Peyer's patch (tissue), 4 donors: Measurements from ENCODE around the gene ABLIM2. TPM values are rescaled to one million over a fixed set of nuclear protein-coding genes. Genes with fewer than 3 reads are reported as not detected.
A peak's percentile ranks its signal among the peaks of the same experiment; 100 is the strongest.

Experiments
- DNase-seq, 3 donors: peaks; one replicate each; pipeline ENCODE4 v3.0.0-alpha.2; 2017 to 2019
- H3K27ac ChIP-seq, 4 donors: fragments of 200-600 bp; sonication (generic); one replicate each; pipeline ENCODE4 v1.5.1; 2016 to 2019
- H3K27me3 ChIP-seq, 2 donors: fragments of 200-600 bp; sonication (generic); one replicate each; pipeline ENCODE4 v1.5.1; 2019
- H3K36me3 ChIP-seq, 3 donors: fragments of 200-600 bp; sonication (generic); one replicate each; pipeline ENCODE4 v1.5.1; 2016 to 2019
- H3K4me1 ChIP-seq, 4 donors: fragments of 200-600 bp; sonication (generic); one replicate each; pipeline ENCODE4 v1.5.1; 2016 to 2019
- H3K4me3 ChIP-seq, 4 donors: fragments of 200-600 bp; sonication (generic); 1 replicate in 3 of 4; 2 replicates in 1 of 4; pipeline ENCODE4 v1.5.1; 2016 to 2019; ENCODE audit warnings: mild to moderate bottlenecking in 1 of 4
- H3K9me3 ChIP-seq, 4 donors: fragments of 200-600 bp; sonication (generic); one replicate each; pipeline ENCODE4 v1.5.1; 2016 to 2019; ENCODE audit warnings: mild to moderate bottlenecking in 1 of 4
- POLR2A ChIP-seq, 2 donors: fragments of 450-650 bp; IDR thresholded peaks; one replicate each; pipeline ENCODE4 v1.5.1; 2017; ENCODE audit warnings: antibody characterized with exemption in 2 of 2, mild to moderate bottlenecking in 2 of 2, moderate library complexity in 2 of 2
- total RNA-seq, 4 donors: library from RNA; depleted of rRNA; stranded (reverse); fragments of >200 nt; gene quantifications; one replicate each; pipeline ENCODE4 v1.1.0, GENCODE V29; 2016
- TF ChIP-seq, protein P1 (sequence below), 6 experiments: fragments of 450-650 bp in 4 of 6; fragments of 200-600 bp in 2 of 6; sonication (generic) in 1 of 6; IDR thresholded peaks; one replicate each; pipeline ENCODE4 v1.5.1; 2017 to 2019; ENCODE audit warnings: antibody characterized with exemption in 6 of 6, mild to moderate bottlenecking in 3 of 6, moderate library complexity in 1 of 6

ABLIM2 gene
- total RNA-seq, 4 donors from 2014 or later: 9.0 to 24.2 (median 11.7) TPM

DNA sequence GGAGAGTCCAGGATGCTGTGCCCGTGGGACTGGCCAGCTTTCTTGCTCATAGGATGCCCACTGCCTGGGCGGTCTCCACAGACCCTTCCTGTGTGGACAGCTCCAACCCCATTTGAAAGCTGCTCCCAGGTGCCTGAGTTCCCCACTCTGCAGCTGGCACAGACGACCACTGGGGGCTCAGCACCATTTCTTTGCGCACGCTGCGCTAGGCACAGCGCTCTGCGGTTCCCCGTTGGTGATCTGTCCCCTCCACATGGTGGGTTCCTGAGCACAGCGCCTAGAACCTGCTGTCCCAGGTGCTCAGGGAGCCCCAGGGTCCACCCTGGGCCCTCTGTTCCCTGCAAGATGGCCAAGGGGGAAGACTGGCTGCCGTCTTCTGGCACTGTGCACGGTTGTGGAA, 173.5 kb downstream of the ABLIM2 start:
- no peak for TF ChIP-seq POLR2A (IDR thresholded peaks at IDR 0.05)
- TF ChIP-seq, protein P1, sequence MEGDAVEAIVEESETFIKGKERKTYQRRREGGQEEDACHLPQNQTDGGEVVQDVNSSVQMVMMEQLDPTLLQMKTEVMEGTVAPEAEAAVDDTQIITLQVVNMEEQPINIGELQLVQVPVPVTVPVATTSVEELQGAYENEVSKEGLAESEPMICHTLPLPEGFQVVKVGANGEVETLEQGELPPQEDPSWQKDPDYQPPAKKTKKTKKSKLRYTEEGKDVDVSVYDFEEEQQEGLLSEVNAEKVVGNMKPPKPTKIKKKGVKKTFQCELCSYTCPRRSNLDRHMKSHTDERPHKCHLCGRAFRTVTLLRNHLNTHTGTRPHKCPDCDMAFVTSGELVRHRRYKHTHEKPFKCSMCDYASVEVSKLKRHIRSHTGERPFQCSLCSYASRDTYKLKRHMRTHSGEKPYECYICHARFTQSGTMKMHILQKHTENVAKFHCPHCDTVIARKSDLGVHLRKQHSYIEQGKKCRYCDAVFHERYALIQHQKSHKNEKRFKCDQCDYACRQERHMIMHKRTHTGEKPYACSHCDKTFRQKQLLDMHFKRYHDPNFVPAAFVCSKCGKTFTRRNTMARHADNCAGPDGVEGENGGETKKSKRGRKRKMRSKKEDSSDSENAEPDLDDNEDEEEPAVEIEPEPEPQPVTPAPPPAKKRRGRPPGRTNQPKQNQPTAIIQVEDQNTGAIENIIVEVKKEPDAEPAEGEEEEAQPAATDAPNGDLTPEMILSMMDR (IDR thresholded peaks at IDR 0.05): no peak
- no peak for DNase-seq
- H3K4me3 ChIP-seq: no peak overlapping the region

GRCh38 chr4:7984286-7984925, 174.2 kb downstream of the ABLIM2 start:
- Histone ChIP-seq H3K27ac (peak overlapping the region in 1 of 4 donors; percentile 72), H3K4me1 (peaks cover 0 to 34% (median 1%) of the 10 kb centered on the region in 4 donors), H3K36me3 (no peaks in the 10 kb centered on the region), H3K9me3 (no peaks in the 10 kb centered on the region), H3K4me3 (peak overlapping the region in 2 of 4 donors; percentile 6 to 40), H3K27me3 (no peaks in the 10 kb centered on the region)
- peak in 1 of 3 donors; percentile 66 for DNase-seq
- TF ChIP-seq, protein P1 (IDR thresholded peaks at IDR 0.05): no peak
- TF ChIP-seq POLR2A (IDR thresholded peaks at IDR 0.05): no peak

More for the DNA sequence above, 173.5 kb downstream of the ABLIM2 start:
- Histone ChIP-seq H3K27ac (no peak overlapping the region), H3K9me3 (no peaks in the 10 kb centered on the region), H3K36me3 (no peaks in the 10 kb centered on the region), H3K4me1 (peaks cover 0 to 34% (median 1%) of the 10 kb centered on the region in 4 donors), H3K27me3 (no peaks in the 10 kb centered on the region)

DNA sequence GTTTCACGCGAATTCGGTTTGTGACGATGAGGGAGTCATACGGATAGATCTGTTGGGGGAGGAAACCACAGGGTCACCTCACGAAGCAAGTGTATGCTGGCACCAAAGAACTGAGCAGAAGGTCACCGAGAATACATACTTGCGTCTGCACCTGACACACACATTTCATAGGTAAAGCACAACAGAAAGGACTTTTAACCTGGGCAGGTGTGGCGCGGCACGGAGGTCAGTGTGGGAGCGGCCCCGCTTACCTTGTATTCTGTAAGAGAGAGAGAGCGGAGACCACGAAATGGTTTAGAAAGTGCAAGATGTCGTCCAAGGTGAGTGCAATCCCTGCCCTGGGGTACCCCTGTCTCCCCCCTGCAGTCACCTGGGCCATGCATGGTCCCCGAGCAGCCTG, 175.3 kb downstream of the ABLIM2 start:
- Histone ChIP-seq H3K9me3 (no peaks in the 10 kb centered on the region), H3K4me1 (peaks cover 0 to 44% (median 1%) of the 10 kb centered on the region in 4 donors), H3K36me3 (no peaks in the 10 kb centered on the region), H3K27ac (peak overlapping the region in 3 of 4 donors; percentile 51 to 72 (median 57)), H3K27me3 (no peaks in the 10 kb centered on the region), H3K4me3 (peak overlapping the region in 1 of 4 donors; percentile 40)
- peak in 2 of 3 donors; percentile 79 to 80 for DNase-seq
- TF ChIP-seq, protein P1 (IDR thresholded peaks at IDR 0.05): no peak
- no peak for TF ChIP-seq POLR2A (IDR thresholded peaks at IDR 0.05)

GRCh38 chr4:7981738-7982394, 176.7 kb downstream of the ABLIM2 start:
- H3K36me3 ChIP-seq: no peaks in the 10 kb centered on the region
- no peaks in the 10 kb centered on the region for H3K27me3 ChIP-seq
- H3K4me1 ChIP-seq: peaks cover 0 to 54% (median 1%) of the 10 kb centered on the region in 4 donors
- H3K9me3 ChIP-seq: no peaks in the 10 kb centered on the region
- H3K4me3 ChIP-seq: peak overlapping the region in 1 of 4 donors; percentile 17
- TF ChIP-seq, protein P1 (IDR thresholded peaks at IDR 0.05): no peak
- TF ChIP-seq POLR2A (IDR thresholded peaks at IDR 0.05): no peak
- peak overlapping the region in 1 of 4 donors; percentile 2 for H3K27ac ChIP-seq
- peak in 1 of 3 donors; percentile 69 for DNase-seq

DNA sequence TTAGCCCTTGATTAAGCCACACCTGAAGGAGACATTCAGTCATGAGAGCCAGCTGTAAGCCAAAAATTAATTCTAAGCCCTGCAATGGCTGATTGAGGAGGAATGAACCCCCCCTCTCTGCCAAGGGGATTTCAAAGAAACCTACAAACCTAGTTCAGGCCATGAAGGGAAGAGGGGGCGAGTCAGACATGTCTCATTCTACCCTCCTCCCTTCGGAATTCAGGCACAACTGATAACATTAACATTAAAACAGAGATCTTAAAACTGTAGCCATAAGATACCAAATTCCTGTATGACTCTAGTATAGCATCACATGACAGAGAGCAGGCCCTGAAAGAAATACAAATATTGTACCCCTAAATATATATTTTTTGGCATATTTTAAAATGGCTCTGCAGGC, 178.6 kb downstream of the ABLIM2 start:
- no peaks in the 10 kb centered on the region for H3K9me3 ChIP-seq
- DNase-seq: no peak
- no peaks in the 10 kb centered on the region for H3K36me3 ChIP-seq
- H3K27me3 ChIP-seq: no peaks in the 10 kb centered on the region
- H3K4me3 ChIP-seq: no peak overlapping the region
- TF ChIP-seq POLR2A (IDR thresholded peaks at IDR 0.05): no peak
- TF ChIP-seq, protein P1 (IDR thresholded peaks at IDR 0.05): no peak
- peaks cover 0 to 43% (median 1%) of the 10 kb centered on the region in 4 donors for H3K4me1 ChIP-seq
- H3K27ac ChIP-seq: peak overlapping the region in 1 of 4 donors; percentile 79
